WTC11 (cell line): Measurements from ENCODE around the gene MYO7B. TPM values are rescaled to one million over a fixed set of nuclear protein-coding genes. Genes with fewer than 3 reads are reported as not detected.
A peak's percentile ranks its signal among the peaks of the same experiment; 100 is the strongest.

Source experiments
- ATAC-seq: fragments of 200-7000 bp; cut with Tn5 transposase; 2 replicates; pipeline ENCODE4 v1.10.0; 2021; ENCODE audit warnings: mild to moderate bottlenecking, moderate library complexity
- CTCF ChIA-PET: fragments of 300-600 bp; sonication (Branson Sonifier 250); formaldehyde crosslinking; loops from one replicate; lab custom pipeline; 2021; ENCODE audit warnings: antibody characterized with exemption; lab: Charles Lee
- POLR2A ChIA-PET: fragments of 350-600 bp; sonication (Branson Sonifier 250); formaldehyde crosslinking; loops from one replicate; lab custom pipeline; 2021; ENCODE audit warnings: antibody characterized with exemption; lab: Charles Lee
- DNase-seq: peaks from one replicate; pipeline ENCODE4 v3.0.0; 2021; ENCODE audit warnings: low spot score
- H3K27ac Mint-ChIP-seq: 2 replicates; pipeline ENCODE4 v1.8.0; 2021; ENCODE audit warnings: mixed read lengths
- H3K27me3 Mint-ChIP-seq: 2 replicates; pipeline ENCODE4 v1.8.0; 2021; ENCODE audit warnings: low read depth, mild to moderate bottlenecking, moderate library complexity, mixed read lengths
- H3K36me3 Mint-ChIP-seq: 2 replicates; pipeline ENCODE4 v1.8.0; 2021; ENCODE audit warnings: mixed read lengths
- H3K4me1 Mint-ChIP-seq: 2 replicates; pipeline ENCODE4 v1.8.0; 2022; ENCODE audit warnings: mixed read lengths
- H3K4me3 Mint-ChIP-seq: 2 replicates; pipeline ENCODE4 v1.8.0; 2021; ENCODE audit warnings: mild to moderate bottlenecking, moderate library complexity, mixed read lengths
- H3K9me3 Mint-ChIP-seq: 2 replicates; pipeline ENCODE4 v1.8.0; 2021; ENCODE audit warnings: mixed read lengths
- ELF4 ChIP-seq: sonication (generic); formaldehyde crosslinking; IDR thresholded peaks from 2 replicates; pipeline ENCODE4 v1.8.1; 2022; ENCODE audit warnings: low read depth, mild to moderate bottlenecking, moderate library complexity, missing genetic modification reagents
- FOXP1 ChIP-seq: sonication (generic); formaldehyde crosslinking; IDR thresholded peaks from 2 replicates; pipeline ENCODE4 v1.8.0; 2022; ENCODE audit warnings: missing genetic modification reagents, mild to moderate bottlenecking, moderate library complexity, borderline replicate concordance
- GABPB1 ChIP-seq: sonication (generic); formaldehyde crosslinking; IDR thresholded peaks from 2 replicates; pipeline ENCODE4 v1.8.1; 2023; ENCODE audit warnings: mild to moderate bottlenecking, missing genetic modification reagents
- IRF2 ChIP-seq: sonication (generic); formaldehyde crosslinking; IDR thresholded peaks from 2 replicates; pipeline ENCODE4 v1.8.0; 2022; ENCODE audit warnings: low read depth, missing genetic modification reagents, borderline replicate concordance
- KAT7 ChIP-seq: sonication (generic); formaldehyde crosslinking; IDR thresholded peaks from 2 replicates; pipeline ENCODE4 v1.8.1; 2023; ENCODE audit warnings: missing genetic modification reagents, mild to moderate bottlenecking, borderline replicate concordance
- RORB ChIP-seq: fragments of 250-450 bp; sonication (Bioruptor Pico); IDR thresholded peaks from 2 replicates; pipeline ENCODE4 v1.9.0; 2021; ENCODE audit warnings: mild to moderate bottlenecking
- SOX15 ChIP-seq: fragments of 250-450 bp; sonication (Bioruptor Pico); IDR thresholded peaks from 2 replicates; pipeline ENCODE4 v1.9.0; 2021; ENCODE audit warnings: mild to moderate bottlenecking
- SP1 ChIP-seq: sonication (generic); formaldehyde crosslinking; conservative IDR thresholded peaks from 2 replicates; pipeline ENCODE4 v1.8.1; 2022; ENCODE audit warnings: missing genetic modification reagents
- ZNF121 ChIP-seq: sonication (generic); formaldehyde crosslinking; IDR thresholded peaks from 2 replicates; pipeline ENCODE4 v1.8.0; 2023; ENCODE audit warnings: missing genetic modification reagents
- ZNF232 ChIP-seq: sonication (generic); formaldehyde crosslinking; IDR thresholded peaks from 2 replicates; pipeline ENCODE4 v1.8.0; 2022; ENCODE audit warnings: mild to moderate bottlenecking, missing genetic modification reagents
- ZNF423 ChIP-seq: fragments of 250-450 bp; sonication (Bioruptor Pico); IDR thresholded peaks from 2 replicates; pipeline ENCODE4 v2.1.2; 2022; ENCODE audit warnings: mild to moderate bottlenecking, moderate library complexity
- total RNA-seq: library from RNA; stranded (reverse); gene quantifications from 3 replicates; pipeline ENCODE4 v1.2.3, GENCODE V29; 2021
- TF ChIP-seq, protein P1 (sequence below): fragments of 250-450 bp; sonication (Bioruptor Pico); IDR thresholded peaks from 2 replicates; pipeline ENCODE4 v1.9.0; 2021; ENCODE audit warnings: moderate library complexity, mild to moderate bottlenecking, inconsistent platforms, borderline replicate concordance
- TF ChIP-seq, protein P2 (sequence below): sonication (generic); formaldehyde crosslinking; IDR thresholded peaks from 2 replicates; pipeline ENCODE4 v1.8.1; 2023; ENCODE audit warnings: mild to moderate bottlenecking, missing genetic modification reagents
- TF ChIP-seq, protein P3 (sequence below): sonication (generic); formaldehyde crosslinking; IDR thresholded peaks from 2 replicates; pipeline ENCODE4 v1.8.0; 2022; ENCODE audit warnings: mild to moderate bottlenecking, missing genetic modification reagents
- TF ChIP-seq, protein P4 (sequence below): fragments of 250-450 bp; sonication (Bioruptor Pico); IDR thresholded peaks from 2 replicates; pipeline ENCODE4 v1.9.0; 2021; ENCODE audit warnings: mild to moderate bottlenecking
- TF ChIP-seq, protein P5 (sequence below): sonication (generic); formaldehyde crosslinking; IDR thresholded peaks from 2 replicates; pipeline ENCODE4 v1.8.1; 2023; ENCODE audit warnings: mild to moderate bottlenecking, moderate library complexity, missing genetic modification reagents
- TF ChIP-seq, protein P6 (sequence below): sonication (generic); formaldehyde crosslinking; IDR thresholded peaks from 2 replicates; pipeline ENCODE4 v1.8.1; 2022; ENCODE audit warnings: mild to moderate bottlenecking, missing genetic modification reagents, moderate library complexity, borderline replicate concordance
- TF ChIP-seq, protein P7 (sequence below): sonication (generic); formaldehyde crosslinking; IDR thresholded peaks from 2 replicates; pipeline ENCODE4 v1.8.1; 2022; ENCODE audit warnings: mild to moderate bottlenecking, moderate library complexity, missing genetic modification reagents
- TF ChIP-seq, protein P8 (sequence below): sonication (generic); formaldehyde crosslinking; IDR thresholded peaks from 2 replicates; pipeline ENCODE4 v1.8.0; 2023; ENCODE audit warnings: missing genetic modification reagents, mild to moderate bottlenecking, borderline replicate concordance

Gene MYO7B
- total RNA-seq, 1 experiment from 2014 or later: not detected

DNA sequence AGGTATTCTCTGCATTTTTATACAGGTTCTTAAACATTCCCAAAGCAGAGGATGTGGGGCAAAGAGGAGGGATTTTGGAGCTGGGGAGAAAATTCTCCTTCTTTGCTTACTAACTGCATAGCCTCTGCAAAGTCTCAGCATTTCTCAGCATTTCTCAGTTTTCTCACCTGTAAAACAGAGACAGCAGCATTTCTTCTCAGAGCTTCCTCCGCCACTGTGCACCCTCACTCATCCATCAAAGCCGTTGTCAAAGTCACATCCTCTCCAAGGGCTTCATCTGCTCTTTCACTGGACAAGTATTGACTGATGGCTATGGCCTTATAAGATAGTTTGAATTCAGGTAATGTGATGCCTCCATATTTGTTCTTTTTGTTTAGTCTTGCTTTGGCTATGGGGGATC lies 17.4 kb downstream of the MYO7B start:
- Mint-ChIP-seq H3K27ac (no peak overlapping the region), H3K27me3 (peaks cover under 1% of the 10 kb centered on the region), H3K9me3 (peaks cover 7% of the 10 kb centered on the region; the same call in 1 of the 2 replicates), H3K36me3 (no peaks in the 10 kb centered on the region), H3K4me3 (no peak overlapping the region), H3K4me1 (no peaks in the 10 kb centered on the region)
- ChIA-PET POLR2A (no interaction called here), CTCF (interaction anchor here (1.5 kb wide), 1 partner anchor 97 kb away, joined by 3 read pairs; no protein-coding TSS in a partner anchor)
- ATAC-seq (no peak), DNase-seq (no peak)
- TF ChIP-seq GABPB1 (CRISPR knock-in tag): no peak
- no peak for TF ChIP-seq SP1 (CRISPR knock-in tag)
- TF ChIP-seq, protein P1, sequence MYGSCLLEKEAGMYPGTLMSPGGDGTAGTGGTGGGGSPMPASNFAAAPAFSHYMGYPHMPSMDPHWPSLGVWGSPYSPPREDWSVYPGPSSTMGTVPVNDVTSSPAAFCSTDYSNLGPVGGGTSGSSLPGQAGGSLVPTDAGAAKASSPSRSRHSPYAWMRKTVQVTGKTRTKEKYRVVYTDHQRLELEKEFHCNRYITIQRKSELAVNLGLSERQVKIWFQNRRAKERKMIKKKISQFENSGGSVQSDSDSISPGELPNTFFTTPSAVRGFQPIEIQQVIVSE (CRISPR knock-in tag): no peak
- TF ChIP-seq ELF4 (CRISPR knock-in tag): no peak
- TF ChIP-seq ZNF232 (CRISPR knock-in tag): no peak
- TF ChIP-seq FOXP1 (CRISPR knock-in tag): no peak
- no peak for TF ChIP-seq ZNF423 (CRISPR knock-in tag)
- TF ChIP-seq SOX15: no peak
- TF ChIP-seq, protein P2, sequence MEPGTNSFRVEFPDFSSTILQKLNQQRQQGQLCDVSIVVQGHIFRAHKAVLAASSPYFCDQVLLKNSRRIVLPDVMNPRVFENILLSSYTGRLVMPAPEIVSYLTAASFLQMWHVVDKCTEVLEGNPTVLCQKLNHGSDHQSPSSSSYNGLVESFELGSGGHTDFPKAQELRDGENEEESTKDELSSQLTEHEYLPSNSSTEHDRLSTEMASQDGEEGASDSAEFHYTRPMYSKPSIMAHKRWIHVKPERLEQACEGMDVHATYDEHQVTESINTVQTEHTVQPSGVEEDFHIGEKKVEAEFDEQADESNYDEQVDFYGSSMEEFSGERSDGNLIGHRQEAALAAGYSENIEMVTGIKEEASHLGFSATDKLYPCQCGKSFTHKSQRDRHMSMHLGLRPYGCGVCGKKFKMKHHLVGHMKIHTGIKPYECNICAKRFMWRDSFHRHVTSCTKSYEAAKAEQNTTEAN (CRISPR knock-in tag): no peak
- TF ChIP-seq, protein P3, sequence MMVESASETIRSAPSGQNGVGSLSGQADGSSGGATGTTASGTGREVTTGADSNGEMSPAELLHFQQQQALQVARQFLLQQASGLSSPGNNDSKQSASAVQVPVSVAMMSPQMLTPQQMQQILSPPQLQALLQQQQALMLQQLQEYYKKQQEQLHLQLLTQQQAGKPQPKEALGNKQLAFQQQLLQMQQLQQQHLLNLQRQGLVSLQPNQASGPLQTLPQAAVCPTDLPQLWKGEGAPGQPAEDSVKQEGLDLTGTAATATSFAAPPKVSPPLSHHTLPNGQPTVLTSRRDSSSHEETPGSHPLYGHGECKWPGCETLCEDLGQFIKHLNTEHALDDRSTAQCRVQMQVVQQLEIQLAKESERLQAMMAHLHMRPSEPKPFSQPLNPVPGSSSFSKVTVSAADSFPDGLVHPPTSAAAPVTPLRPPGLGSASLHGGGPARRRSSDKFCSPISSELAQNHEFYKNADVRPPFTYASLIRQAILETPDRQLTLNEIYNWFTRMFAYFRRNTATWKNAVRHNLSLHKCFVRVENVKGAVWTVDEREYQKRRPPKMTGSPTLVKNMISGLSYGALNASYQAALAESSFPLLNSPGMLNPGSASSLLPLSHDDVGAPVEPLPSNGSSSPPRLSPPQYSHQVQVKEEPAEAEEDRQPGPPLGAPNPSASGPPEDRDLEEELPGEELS (CRISPR knock-in tag): no peak

DNA sequence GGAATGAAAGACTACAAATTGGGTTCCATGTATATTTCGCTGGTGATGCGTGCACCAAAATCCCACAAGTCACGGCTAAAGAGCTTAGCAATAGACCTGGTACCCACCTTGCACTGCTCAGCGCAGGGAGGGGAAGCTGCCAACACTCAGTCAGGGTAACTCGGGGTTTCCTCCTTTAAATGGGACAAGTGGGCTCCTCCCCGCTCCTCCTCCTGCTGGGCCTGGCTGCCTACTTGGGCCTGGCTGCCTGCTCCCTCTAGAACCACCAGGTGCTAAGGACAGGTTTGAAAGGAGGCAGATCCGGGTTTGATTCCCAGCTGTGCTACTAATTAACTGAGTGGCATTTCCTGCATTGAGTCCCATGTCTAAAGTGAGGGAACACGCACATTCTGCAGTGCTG lies 23.4 kb downstream of the MYO7B start:
- peaks cover 10% of the 10 kb centered on the region; the same call in 1 of the 2 replicates for H3K9me3 Mint-ChIP-seq
- peak; percentile 51 for ATAC-seq
- TF ChIP-seq KAT7 (CRISPR knock-in tag): no peak
- TF ChIP-seq IRF2: no peak
- no peak for TF ChIP-seq ZNF121 (CRISPR knock-in tag)
- TF ChIP-seq, protein P4, sequence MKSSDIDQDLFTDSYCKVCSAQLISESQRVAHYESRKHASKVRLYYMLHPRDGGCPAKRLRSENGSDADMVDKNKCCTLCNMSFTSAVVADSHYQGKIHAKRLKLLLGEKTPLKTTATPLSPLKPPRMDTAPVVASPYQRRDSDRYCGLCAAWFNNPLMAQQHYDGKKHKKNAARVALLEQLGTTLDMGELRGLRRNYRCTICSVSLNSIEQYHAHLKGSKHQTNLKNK (CRISPR knock-in tag): no peak
- TF ChIP-seq, protein P5, sequence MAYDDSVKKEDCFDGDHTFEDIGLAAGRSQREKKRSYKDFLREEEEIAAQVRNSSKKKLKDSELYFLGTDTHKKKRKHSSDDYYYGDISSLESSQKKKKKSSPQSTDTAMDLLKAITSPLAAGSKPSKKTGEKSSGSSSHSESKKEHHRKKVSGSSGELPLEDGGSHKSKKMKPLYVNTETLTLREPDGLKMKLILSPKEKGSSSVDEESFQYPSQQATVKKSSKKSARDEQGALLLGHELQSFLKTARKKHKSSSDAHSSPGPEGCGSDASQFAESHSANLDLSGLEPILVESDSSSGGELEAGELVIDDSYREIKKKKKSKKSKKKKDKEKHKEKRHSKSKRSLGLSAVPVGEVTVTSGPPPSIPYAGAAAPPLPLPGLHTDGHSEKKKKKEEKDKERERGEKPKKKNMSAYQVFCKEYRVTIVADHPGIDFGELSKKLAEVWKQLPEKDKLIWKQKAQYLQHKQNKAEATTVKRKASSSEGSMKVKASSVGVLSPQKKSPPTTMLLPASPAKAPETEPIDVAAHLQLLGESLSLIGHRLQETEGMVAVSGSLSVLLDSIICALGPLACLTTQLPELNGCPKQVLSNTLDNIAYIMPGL (CRISPR knock-in tag): no peak
- TF ChIP-seq, protein P6, sequence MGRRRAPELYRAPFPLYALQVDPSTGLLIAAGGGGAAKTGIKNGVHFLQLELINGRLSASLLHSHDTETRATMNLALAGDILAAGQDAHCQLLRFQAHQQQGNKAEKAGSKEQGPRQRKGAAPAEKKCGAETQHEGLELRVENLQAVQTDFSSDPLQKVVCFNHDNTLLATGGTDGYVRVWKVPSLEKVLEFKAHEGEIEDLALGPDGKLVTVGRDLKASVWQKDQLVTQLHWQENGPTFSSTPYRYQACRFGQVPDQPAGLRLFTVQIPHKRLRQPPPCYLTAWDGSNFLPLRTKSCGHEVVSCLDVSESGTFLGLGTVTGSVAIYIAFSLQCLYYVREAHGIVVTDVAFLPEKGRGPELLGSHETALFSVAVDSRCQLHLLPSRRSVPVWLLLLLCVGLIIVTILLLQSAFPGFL (CRISPR knock-in tag): no peak
- TF ChIP-seq, protein P3 (CRISPR knock-in tag): no peak
- TF ChIP-seq, protein P7, sequence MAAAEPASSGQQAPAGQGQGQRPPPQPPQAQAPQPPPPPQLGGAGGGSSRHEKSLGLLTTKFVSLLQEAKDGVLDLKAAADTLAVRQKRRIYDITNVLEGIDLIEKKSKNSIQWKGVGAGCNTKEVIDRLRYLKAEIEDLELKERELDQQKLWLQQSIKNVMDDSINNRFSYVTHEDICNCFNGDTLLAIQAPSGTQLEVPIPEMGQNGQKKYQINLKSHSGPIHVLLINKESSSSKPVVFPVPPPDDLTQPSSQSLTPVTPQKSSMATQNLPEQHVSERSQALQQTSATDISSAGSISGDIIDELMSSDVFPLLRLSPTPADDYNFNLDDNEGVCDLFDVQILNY (CRISPR knock-in tag): no peak
- TF ChIP-seq, protein P8, sequence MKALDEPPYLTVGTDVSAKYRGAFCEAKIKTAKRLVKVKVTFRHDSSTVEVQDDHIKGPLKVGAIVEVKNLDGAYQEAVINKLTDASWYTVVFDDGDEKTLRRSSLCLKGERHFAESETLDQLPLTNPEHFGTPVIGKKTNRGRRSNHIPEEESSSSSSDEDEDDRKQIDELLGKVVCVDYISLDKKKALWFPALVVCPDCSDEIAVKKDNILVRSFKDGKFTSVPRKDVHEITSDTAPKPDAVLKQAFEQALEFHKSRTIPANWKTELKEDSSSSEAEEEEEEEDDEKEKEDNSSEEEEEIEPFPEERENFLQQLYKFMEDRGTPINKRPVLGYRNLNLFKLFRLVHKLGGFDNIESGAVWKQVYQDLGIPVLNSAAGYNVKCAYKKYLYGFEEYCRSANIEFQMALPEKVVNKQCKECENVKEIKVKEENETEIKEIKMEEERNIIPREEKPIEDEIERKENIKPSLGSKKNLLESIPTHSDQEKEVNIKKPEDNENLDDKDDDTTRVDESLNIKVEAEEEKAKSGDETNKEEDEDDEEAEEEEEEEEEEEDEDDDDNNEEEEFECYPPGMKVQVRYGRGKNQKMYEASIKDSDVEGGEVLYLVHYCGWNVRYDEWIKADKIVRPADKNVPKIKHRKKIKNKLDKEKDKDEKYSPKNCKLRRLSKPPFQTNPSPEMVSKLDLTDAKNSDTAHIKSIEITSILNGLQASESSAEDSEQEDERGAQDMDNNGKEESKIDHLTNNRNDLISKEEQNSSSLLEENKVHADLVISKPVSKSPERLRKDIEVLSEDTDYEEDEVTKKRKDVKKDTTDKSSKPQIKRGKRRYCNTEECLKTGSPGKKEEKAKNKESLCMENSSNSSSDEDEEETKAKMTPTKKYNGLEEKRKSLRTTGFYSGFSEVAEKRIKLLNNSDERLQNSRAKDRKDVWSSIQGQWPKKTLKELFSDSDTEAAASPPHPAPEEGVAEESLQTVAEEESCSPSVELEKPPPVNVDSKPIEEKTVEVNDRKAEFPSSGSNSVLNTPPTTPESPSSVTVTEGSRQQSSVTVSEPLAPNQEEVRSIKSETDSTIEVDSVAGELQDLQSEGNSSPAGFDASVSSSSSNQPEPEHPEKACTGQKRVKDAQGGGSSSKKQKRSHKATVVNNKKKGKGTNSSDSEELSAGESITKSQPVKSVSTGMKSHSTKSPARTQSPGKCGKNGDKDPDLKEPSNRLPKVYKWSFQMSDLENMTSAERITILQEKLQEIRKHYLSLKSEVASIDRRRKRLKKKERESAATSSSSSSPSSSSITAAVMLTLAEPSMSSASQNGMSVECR (CRISPR knock-in tag): no peak
- no peak for TF ChIP-seq RORB (CRISPR knock-in tag)
- ChIA-PET POLR2A (interaction anchor here (0.6 kb wide), 1 partner anchor 32 kb away, joined by 3 read pairs; no protein-coding TSS in a partner anchor), CTCF (interaction anchor here (0.5 to 2.1 kb wide), 4 partner anchors 32 to 198 kb away, joined by 3 to 9 read pairs (median 4); no protein-coding TSS in a partner anchor)
- no peak overlapping the region for H3K27ac Mint-ChIP-seq
- no peak for DNase-seq
- no peaks in the 10 kb centered on the region for H3K36me3 Mint-ChIP-seq
- no peak overlapping the region for H3K4me3 Mint-ChIP-seq
- H3K4me1 Mint-ChIP-seq: peaks cover 9% of the 10 kb centered on the region
- H3K27me3 Mint-ChIP-seq: no peaks in the 10 kb centered on the region
